ENCODE measurements around the gene SLC30A10.
"Not testable (repeated sequence)": the region's sequence is repeated elsewhere in the genome, so short reads cannot be mapped to it uniquely, and the experiment has no call there.

Gene SLC30A10

DNA sequence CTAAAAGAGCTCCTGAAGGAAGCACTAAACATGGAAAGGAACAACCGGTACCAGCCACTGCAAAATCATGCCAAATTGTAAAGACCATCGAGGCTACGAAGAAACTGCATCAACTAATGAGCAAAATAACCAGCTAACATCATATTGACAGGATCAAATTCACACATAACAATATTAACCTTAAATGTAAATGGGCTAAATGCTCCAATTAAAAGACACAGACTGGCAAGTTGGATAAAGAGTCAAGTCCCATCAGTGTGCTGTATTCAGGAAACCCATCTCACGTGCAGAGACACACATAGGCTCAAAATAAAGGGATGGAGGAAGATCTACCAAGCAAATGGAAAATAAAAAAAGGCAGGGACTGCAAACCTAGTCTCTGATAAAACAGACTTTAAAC, 39.7 kb downstream of the SLC30A10 start:
- not testable (repeated sequence) for DNase-seq

DNA sequence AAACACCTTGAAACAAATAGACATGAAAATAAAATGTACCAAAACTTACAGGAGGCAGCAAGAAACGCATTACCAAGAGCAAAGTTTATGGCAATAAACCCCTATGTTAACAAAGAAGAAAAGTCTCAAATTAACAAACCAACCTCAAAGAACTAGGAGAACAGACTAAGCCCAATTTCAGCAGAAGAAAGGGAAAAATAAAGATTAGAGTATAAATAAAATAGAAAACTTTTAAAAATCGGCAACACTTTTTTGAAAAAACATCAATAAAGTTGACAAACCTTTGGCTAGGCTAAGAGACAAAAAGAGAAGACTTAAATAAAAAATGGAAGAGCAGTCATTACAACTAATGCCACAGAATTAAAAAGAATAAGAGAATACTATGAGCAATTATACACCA, 42.7 kb downstream of the SLC30A10 start:
- DNase-seq: no peak

DNA sequence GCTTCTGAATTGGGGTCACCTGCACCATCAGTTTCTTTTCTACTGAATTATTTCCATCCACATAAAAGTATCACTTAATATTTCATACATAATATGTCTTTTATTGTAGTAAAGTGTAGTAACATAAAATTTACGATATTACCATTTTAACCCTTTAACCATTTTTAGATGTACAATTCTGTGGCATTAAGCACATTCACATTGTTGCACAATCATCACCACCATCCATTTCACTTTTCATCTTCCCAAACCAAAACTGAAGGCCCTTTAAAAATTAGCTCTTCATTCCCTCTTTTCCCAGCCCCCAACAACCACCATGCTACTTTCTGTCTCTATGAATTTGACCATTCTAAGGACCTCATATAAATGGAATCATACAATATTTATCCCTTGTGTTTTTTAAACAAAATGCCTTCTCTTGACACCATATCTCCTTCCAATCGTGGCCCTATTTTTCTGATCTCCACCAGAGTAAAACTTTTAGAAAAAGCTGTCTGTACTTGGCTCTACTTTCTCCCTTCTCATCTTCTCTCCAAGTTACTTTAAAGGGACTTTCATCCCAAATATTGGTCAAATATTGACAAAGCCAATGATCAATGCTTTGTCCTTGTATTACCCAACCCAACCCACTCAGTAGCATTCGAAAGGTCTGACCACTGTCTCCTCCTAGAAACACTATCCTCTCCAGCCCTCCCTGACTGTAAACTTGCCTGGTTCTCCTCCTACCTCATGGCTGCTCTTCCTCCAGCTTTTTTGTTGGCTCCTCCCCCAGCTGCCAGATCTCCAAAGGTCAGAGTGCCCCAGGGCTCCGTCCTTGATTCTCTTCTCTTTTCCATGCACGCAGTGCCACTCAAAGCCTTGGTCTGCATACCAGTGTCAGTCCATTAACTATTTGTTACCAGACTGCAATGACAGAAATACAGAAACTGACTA, 44.7 kb downstream of the SLC30A10 start:
- no peak for DNase-seq

DNA sequence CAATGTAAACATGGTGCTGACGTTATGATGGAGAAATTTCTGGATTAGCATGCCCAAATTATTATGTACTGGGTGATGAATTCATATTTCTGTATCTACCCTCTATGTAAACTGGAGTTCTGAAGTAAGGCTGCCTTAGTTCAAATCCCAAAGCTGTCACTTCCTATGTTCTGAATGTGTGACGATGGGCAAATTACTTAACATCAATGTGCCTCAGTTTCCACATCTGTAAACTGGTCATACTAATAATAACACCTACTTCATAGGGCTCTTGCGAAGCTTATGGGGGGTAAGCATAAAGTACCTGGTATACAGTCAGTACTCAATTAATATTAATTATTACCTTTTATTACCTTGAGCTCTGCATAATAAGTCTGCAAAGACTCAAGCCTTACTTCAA, 45.6 kb downstream of the SLC30A10 start:
- no peak for DNase-seq

DNA sequence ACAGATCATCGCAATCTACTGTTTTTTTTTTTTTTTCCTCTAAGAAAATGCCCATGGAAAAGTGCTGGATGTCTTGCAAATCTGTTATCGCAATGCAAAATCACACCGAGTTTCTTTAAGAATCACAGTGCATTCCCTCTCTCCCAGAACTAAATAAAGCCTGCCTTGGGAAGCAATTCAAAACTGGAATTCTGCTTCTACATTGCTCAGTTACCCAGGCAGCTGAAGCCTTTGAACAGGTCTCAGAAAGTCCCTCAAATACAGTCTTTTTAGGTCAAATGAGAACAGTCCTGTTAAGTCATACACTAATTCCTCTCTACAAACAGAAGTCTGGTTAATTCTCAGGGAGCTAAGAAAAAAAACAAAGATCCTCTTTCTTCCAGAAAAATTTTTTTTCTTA, 46.3 kb downstream of the SLC30A10 start:
- no peak for DNase-seq

DNA sequence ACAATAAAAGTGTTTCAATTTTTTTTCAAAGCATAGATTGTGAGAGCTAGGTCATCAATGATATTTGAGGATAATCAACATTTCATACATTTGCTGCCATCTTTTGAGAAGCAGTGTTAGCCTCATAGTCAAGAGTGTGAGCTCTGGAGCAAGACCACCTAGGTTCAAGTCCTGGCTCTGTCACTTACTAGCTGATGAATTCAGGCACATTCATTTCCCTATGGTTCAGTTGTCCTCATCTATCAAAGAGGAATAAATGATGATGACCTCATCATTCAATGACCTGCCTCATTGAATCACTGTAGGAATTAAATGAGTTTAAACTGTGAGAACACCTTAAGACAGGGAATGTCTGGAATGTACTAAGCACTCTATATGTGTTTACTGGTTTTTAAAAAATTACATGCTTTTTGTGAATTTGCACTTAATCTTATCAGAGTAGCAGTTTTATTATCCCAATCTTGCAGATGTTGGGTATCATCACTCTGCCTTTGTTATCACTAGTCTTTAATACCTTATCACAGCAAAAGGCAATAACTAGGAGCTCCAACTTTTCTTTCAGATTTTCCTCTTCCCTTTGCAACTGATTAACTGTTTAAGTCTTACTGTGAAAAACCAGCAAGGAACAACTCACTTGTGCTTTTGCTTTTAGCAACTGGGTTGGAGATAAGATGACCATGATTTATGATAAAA, 47.4 kb downstream of the SLC30A10 start:
- DNase-seq: no peak

DNA sequence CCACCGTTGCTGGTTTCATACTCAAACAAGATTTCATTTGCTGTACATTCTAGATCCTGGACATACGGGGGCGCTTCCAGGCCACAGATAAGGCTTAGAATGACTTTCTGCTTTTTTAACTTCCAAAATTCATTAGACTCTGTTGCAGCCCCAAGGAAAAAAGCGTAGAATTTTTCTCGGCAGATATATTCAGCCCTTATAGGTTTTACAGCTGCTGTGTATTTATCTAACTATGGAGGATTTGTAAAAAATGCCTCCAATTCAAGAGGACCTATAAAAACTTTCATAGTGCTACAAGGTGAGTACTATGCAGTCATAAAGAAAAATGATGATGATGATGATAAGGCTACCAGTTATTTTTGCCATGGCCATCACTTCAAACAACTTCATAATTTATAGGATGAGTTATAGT, 51.6 kb downstream of the SLC30A10 start:
- no peak for DNase-seq

DNA sequence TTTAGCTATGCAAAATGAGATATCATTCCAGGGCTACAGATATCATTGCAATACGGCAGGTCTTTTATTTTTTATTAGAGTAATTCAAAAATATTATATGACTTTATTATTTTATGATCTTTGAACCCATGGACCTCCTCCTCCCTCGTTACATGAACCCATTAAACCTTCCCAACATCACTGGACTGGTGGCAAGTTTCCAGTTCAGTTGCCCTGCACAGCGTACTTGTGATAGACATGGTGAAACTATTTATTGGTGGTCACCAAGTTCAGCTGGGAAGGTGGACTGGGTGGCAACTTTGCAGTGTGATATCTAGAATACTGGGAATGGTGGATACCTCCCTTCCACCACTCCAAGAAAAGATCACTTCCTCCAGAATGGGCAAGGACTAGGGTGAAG, 52.5 kb downstream of the SLC30A10 start:
- no peak for DNase-seq

DNA sequence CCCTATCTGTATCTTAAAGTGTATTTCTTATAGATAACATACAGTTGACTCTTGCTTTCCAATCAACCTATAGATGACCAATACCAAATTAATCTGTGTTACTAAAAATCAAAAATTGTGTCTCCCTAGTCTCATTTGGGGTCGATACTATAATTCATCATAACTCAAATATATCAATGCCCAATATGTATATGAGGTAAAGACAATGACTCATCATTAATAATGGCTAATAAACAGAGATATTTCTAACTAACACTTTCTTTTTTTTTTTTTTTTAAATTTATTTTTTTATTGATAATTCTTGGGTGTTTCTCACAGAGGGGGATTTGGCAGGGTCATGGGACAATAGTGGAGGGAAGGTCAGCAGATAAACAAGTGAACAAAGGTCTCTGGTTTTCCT, 55.8 kb downstream of the SLC30A10 start:
- DNase-seq: not testable (repeated sequence)

DNA sequence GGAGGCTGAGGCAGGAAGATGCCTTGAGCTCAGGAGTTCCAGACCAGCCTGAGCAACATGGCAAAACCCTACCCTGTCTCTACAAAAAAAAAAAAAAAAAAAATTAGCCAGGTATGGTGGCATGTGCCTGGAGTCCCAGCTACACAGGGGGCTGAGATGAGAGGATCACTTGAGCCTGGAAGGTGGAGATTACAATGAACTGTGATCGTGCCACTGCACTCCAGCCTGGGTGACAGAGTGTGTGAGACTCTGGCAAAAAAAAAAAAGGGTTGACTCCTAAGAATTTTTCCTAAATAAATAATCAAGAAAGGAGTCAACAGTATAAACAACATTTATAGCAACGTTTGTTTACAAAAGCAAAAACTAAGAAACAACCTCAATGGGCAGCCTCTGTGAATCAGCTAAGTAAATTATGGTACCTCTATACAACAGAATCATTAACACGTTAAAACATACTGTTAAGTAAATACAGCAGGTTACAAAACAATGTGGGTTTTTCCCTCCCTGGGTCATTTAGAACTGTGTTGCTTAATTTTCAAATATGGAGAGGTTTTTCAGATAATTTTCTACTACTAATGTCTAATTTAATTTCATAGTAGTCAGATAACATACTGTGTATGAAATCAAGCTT, 56.8 kb downstream of the SLC30A10 start:
- DNase-seq: no peak

DNA sequence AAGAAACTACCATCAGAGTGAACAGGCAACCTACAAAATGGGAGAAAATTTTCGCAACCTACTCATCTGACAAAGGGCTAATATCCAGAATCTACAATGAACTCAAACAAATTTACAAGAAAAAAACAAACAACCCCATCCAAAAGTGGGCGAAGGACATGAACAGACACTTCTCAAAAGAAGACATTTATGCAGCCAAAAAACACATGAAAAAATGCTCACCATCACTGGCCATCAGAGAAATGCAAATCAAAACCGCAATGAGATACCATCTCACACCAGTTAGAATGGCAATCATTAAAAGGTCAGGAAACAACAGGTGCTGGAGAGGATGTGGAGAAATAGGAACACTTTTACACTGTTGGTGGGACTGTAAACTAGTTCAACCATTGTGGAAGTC, 59.7 kb downstream of the SLC30A10 start:
- DNase-seq: not testable (repeated sequence)
